NK-92 (cell line): ENCODE results near the gene FOXA2.
"Not testable (repeated sequence)": the region's sequence is repeated elsewhere in the genome, so short reads cannot be mapped to it uniquely, and the experiment has no call there.

ENCODE experiments used
- DNase-seq: peaks from one replicate; lab custom pipeline; 2025; ENCODE audit not compliant: unreplicated experiment; lab: John Stamatoyannopoulos, UW

Gene FOXA2

DNA sequence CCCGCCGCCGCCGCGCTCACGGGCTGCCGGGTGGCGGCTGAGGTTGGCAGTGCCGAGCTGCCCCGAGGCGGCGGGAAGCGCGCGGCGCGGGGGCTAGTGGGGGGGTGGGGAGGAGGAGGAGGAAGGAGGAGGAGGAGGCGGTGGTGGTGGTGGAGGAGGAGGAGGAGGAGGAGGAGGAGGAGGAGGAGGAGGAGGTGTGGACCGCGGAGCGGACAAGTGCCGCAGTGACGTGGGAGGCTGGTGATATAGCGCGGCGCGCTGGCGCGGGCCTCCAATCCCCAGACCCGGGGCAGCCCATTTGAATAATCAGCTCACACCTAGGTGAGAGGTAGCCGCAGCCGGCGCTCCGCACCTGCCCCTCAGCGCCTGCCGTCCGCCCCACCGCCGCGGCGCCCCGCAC lies at the start of gene FOXA2:
TSS of gene FOXA2 (minus strand) at position 51 of the 400 bp plus-strand sequence. CDS start 294 bp downstream, outside the sequence.
- no peak for DNase-seq

DNA sequence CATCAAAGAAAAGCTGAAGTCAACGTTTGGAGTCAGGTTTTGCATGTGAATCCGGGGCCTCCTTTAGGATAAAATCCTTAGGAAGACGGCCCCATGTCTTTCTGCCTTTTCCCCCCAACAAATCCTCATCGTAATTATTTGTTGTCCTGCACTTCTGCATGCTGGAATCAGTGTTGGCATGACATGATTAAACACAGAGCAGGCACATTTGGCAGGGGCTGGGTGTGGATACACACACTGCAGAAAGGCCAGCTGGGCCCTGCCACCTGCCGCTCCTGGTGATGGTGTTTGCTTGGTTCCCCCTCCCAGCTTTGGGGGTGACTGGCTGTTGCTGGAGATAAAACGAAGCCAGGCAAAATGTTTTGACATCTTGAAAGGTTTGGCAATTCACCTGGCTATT lies 46.3 kb upstream of the FOXA2 start:
- no peak for DNase-seq

DNA sequence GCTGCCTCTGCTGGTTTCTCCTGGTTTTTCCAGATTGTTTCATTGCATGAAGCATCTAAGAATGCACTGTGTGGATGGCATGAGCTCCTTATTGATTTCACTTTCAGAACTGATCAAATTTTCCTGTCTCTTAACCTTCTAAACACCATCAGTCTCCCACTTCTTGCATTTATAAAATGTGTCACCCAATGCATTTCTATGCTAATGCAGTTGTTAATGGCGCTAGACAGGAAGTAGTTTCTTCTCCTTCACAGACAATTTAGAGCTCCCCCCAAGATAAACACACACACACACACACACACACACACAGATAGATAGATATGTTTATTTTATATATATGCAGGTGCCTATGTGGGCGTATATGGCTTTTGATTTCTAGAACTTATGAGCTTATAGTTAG lies 45.6 kb upstream of the FOXA2 start:
- no peak for DNase-seq

DNA sequence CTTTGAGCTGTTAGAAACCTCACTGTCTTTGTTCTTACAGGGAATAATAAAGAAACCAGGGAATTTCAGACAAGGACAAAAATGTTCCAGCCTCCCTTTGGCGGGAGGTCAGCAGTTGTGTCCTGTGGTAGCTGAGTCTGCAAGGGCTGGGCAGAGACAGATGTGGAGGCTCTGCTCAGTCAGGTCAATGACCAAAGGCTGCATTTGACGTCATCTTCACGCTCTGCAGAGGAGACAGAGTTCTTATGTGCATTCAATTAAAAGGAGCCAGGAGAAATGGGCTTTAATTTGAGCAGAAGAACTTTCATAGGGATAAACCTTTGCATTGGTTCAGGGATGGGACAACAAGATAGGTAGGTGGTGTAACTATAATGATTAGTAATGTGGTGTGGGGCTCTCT lies 45.1 kb upstream of the FOXA2 start:
- DNase-seq = no peak

DNA sequence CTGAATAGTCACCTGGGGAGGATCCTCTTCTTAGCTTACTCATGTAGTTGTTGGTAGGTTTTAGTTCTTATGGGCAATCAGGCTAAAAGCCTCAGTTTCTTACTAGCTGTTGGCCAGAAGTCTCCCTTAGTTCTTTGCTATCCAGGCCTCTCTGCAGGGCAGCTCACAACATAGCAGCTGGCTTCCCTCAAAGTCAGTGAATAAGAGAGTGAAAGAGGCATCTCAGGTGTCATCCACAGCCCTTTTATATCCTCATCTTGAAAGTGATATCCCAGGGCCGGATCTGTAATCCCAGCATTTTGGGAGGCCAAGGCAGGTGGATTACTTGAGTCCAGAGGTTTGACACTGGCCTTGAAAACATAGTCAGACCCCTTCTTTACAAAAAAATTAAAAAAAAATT lies 42.1 kb upstream of the FOXA2 start:
- DNase-seq = no peak

DNA sequence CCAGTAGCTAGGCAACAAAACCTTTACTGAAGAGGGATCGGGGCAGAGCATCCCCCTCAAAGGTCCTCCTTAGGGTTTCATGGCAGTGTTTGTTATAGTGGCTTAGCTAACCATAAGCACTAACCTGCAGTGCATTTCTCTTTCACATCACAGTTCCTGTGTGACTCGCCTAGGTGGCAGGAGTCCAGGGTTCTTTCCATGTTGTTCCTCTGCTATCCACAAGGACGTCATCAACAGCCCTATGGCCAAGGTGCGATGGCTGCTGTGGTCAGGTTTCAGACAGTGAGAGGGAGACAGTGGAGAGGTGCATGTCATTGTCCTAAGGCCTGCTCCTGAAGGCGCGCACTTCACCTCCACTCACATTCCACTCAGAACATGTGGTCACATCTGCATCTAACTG lies 38.8 kb upstream of the FOXA2 start:
- DNase-seq = no peak

DNA sequence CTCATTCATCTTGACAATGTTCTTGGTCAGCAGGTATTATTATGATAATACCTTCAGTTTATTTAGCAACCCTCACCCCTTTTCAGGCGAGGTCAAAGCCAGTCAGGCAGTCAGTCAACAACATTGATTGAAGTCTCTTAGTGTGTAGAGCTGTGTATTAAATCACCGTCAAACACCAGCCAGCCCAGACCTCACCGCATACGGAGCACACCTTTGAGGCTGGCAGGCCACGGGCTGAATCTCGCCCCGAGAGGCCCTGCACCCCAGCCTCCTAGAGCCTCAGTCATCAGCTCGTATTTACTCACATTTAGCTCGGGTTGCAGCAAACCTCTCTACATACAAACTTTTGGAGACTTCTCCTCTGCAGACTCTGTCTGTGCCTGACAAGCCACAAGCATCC lies 36.0 kb upstream of the FOXA2 start:
- DNase-seq = no peak

DNA sequence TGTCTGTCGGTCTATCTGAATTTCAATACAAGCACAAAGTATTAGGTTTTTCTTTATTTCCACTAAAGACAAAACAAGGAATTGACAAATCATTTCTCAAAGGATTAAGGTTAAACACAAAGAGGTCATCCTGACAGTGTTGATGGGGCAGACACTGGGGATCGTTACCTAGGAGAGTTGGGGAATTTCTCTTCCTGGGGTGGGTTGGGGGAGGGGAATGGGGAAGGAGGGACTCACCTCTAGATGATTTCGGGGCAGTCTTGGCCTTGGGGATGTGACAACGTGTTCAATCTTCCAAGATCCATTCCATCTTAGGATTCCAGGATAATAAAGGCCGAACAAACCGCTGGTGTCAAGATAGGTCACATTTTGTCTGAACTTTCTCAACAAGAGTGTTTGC lies 35.4 kb upstream of the FOXA2 start:
- DNase-seq = no peak

DNA sequence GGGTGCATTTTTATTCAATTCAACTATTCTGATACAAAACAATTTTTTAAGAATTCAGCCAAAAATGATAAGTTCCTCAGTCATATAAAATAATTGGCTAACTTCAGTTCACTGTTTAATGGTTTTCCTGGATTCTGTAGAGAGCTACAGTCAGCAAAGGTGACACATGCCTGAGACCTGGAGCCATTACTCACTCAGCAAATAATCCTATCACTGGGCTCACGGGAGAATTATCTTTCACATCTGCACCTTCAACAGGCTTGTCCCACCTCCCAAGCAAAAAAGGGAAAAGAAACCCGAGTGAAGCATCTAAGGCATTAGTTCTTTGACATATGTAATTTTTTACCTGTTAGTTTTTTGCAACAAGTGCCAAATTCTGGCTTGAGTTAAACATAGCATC lies 34.9 kb upstream of the FOXA2 start:
- DNase-seq = no peak

DNA sequence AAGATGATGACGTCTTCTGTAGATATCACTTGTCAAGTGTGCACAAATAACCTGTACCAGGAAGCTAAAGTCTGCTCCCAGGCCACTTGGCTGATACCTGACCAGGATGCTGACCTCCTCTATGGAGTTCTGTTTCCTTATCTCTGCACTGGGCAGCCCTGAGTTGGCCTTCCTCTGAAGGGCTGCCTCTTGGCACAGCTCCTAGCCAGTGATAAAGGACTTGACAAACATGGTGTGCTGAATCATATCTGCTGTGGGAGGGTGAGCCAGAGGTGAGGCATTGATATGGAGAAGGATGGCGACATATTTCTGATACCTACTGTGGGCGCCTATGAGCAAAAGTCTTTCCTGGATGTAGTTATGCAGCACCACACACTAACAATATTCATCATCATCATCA lies 32.8 kb upstream of the FOXA2 start:
- no peak for DNase-seq

DNA sequence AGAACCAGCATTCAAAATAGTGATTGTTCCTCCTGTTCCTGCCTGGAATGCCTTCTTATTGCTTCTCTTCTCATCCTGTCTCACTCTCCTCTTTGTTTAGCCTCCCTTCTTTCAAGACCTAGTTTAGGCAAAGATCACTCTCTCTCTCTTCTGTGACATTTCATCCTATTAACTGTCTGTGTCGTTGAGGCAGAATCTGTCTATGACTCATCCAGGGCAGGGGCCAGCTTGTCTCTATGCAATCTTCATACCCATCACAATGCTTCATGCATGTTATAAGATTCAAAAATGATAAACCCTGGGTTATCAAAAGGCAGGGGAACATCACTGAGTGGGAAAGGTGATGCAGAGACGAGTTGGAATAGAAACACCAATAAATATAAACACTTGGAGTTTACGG lies 32.2 kb upstream of the FOXA2 start:
- DNase-seq = no peak

DNA sequence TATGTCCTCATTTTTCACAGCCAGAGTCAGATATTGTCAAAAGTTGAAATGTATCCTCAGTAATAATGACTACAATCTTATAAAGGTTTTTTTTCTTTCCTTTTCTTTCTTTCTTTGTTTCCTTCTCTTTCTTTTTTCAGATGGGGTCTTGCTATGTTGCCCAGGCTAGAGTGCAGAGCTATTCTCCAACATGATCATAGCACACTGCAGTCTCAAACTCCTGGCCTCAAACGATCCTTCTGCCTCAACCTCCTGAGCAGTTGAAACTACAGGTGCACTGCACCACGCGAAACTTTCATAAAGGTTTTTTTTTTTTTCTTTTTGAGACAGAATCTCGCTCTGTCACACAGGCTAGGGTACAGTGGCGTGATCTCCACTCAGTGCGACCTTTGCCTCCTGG lies 31.1 kb upstream of the FOXA2 start:
- no peak for DNase-seq

DNA sequence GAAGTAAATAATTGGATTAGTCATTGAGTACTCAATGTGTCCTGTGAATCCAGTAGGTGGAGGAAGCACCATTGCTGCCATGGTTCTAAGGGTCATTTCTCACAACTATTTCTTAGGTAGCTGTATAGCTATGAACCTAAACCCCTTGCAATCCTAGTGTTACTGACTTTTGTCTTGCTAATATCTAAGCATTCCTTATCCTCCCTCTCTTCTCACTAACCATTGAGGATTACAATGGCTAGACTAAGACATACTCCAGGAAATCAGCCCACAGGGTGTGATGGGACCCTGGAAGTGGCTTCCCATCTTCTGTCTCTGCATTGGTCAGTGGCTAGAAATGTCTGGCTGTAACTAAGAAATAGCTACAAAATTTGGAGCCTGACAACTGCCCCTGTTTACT lies 27.3 kb upstream of the FOXA2 start:
- DNase-seq = no peak

DNA sequence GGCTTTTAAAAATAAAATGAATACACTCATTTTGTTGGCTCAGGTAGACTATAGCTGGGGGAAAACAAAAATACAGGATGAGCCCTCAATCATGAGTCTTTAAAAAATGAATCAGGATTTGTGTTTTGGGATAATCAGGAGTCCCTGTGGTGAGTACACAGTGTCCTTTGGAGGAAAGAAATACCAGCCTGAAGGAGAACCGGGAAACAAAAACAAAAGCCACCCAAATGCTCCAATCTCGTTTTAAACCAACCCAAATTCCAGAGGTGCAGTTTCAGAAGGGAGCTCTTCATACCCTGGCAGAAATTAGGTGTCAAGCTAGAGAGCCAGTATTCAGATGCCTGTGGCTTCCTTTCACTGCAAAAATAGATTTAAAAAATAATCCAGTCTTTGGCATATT lies 23.3 kb upstream of the FOXA2 start:
- no peak for DNase-seq

DNA sequence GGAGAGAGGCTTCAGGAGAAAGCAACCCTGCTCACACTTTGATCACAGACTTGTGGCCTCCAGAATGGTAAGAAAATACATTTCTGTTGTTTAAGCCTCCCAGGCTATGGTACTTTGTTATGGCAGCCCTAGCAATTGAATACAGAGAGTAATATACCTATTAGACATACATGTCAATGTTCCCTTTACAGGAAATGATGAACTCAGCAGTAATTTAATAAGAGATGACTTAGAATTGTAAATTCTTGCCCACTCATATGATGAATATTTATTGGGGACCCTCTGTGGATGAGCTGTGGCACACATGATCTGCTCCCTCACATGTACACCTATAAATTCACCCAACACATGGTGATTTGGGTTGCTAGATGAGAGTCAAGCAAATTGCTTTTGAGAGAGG lies 20.4 kb upstream of the FOXA2 start:
- DNase-seq = no peak

DNA sequence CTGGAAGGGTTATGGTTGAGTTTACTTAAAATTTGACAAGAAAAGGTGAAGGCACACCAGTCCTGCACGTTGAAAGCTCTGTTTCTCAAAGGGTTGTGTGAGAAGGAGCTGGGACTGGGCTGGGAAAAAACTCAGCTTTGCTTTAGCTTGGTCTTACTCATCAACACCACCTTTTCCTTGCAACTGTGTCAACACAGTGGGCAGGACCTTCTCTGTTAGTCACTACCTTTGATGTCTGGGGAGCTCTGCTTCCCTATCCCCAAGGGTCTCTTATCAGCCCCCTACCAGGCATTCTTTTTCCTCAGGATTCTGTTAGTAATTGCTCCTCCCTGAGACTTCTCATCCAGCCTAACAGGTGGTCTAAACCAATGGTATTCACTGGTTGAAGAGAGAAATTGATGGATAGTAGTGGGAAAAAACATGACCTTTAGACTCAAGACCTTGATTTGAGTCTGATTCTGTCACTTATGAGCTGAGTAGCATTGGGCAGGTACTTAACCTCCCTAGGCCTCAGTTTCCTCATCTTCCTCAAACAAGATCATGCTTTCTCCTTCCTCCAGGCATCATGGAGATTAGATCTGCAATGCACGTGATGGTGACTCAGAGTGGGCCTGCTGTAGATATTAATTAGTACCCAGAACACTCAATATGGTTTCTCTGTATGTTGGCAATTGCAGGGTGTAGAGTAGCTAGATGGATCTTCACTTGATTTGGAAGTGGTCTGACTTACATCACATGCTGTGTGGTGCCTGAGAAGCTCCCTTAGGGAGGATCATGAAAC lies 17.2 kb upstream of the FOXA2 start:
- DNase-seq = no peak

DNA sequence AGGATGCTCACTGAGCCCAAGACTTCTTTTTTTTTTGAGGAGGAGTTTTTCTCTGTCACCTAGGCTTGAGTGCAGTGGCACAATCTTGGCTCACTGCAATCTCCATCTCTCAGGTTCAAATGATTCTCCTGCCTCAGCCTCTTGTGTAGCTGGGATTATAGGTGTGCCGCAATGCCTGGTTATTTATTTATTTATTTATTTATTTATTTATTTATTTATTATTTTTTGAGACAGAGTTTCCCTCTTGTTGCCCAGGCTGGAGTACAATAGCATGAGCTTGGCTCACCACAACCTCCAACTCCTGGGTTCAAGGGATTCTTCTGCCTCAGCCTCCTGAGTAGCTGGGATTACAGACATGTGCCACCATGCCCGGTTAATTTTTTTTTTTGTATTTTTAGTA lies 14.9 kb upstream of the FOXA2 start:
- DNase-seq = not testable (repeated sequence)

DNA sequence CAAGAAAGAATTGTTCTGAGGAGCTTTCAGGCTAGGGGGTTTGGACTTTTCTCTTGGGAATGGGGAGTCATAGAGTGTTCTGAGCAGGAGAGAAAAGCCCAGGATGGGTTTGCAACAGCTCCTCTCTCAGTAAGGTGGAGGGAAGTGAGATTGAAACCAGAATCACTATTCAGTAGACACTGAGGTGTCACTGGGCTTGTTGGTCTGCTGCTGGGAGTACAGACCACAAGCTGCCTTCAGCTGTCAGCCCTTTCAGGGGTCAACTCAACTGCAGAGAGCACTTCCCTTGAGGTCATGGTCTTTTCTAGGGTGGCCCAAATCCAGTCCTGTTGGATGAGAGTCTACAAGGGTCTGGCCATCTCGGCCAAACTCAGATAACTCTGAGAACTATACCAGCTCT lies 12.9 kb upstream of the FOXA2 start:
- no peak for DNase-seq

DNA sequence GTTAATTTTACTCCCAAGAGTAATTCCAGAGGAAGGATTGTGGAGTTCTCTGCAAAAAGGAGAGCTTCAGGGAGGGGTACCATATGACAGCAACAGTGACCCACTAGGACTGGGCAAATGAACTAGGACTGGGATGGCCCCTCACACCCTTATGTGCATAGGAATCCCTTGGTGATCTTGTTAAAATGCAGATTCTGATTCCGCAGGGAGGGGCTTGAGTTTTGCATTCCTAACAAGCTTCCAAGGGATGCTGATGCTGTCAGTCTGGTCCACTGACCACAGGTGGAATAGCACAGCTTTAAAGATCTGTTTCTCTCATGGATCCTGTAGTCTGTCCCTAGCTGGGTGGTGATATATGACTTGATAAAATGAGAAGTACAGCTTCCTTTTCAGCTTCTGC lies 6.3 kb upstream of the FOXA2 start:
- DNase-seq = no peak

DNA sequence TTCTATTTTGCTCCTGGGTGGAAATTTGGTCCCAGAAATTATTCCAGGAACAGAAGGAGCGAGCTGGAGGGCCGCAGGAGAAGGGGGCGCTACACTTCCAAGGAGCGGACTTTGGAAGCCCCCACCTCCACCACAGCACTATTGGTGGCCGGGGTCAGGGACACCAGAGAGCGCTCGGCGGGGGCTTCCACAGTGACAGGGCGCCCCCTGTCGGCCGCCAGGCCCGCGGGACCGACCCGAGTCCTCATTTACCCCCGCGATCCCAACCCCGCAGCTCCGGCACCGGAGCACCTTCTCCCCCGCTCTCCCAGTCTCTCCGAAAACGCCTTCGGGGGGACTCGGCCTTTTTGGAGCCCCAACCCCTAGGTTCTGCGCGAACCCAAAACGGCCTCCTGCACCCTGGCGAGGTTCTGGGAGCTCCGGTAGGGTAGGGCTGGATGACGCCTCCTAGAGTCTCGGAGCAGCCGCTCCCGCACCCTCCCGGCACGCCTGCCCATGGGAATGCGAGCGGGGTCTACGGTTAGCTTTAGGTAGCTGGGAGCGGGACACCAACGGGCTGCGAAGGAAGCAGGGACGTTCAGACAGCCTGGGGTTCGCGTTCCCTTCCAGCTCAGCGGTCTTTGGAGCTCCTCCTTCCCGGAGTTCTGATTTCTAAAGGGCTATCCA lies 2.4 kb upstream of the FOXA2 start:
- no peak for DNase-seq

DNA sequence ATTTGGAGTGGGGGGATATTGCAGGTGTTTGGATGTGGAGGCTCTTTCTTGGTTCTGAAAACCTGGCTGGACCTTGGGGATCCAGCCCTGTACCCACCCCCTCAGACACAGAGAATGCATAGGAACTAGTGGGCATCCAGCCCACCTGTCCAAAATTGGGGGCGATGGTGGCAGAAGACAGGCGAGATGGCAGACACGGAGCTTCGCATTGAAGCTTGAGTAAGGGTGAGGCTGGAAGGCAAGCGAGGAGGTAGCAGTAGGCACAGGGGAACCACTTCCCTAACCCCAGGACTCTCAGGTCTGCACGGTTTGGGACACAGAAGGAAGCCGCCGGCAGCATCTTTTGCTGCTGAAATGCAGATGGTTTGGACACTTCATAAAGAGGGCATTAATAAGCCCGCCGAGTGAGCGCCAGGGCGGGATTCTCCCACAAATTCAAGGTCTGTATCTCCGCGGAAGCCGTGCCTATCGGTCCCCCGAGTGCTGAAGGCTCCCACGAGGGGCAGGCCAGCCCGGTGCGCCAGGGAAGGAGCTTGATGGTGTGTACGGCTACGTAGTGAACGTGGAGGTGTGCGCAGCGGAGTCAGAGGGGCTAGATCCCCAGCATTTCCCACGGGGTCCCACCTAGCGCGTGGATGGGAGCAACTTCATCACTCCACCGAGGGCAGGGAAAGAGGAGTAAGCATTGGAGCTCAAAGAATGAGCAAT lies 1.6 kb upstream of the FOXA2 start:
- DNase-seq = no peak
